ENCODE measurements around the gene B9D1.

B9D1 gene

GRCh38 chr17:19301274-19301951 is 61.1 kb downstream of the B9D1 start:
- H3K4me3 ChIP-seq (ENCODE audit: low read depth in 1 of 2, low read length in 2 of 2) = no peak overlapping the region
- H3K9me3 ChIP-seq (ENCODE audit: low read length) = no peaks in the 10 kb centered on the region
- H3K36me3 ChIP-seq (ENCODE audit: insufficient read depth, low read length) = peaks cover 5% of the 10 kb centered on the region
- H3K27me3 ChIP-seq (ENCODE audit: control insufficient read depth in 1 of 2, insufficient read depth in 2 of 2, low read length in 2 of 2) = no peaks in the 10 kb centered on the region
- H3K4me1 ChIP-seq (ENCODE audit: insufficient read depth, low read length) = peaks cover 62% of the 10 kb centered on the region
- no peak overlapping the region for H3K27ac ChIP-seq (ENCODE audit: low read depth, low read length)
- H3K9ac ChIP-seq (ENCODE audit: low read length) = no peak overlapping the region

DNA sequence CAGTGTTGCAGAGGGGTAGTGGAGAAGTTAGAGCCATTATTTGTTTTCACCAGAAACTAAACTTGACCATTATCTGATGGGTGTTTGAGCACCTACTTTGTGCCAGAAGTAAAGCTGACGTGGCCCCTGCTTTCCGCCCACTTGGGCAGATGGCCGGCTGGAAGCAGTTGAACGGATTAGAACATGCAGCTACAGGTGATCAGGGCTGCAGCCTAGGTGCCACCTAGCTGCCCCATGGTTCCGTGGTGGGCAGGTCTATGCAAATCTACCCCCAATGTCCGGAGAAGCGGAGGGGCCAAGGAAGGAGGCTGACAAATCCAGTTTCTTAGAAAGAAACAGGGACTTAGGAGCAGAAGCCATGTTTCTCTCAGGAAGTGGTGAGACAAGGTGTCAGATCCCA is 62.7 kb downstream of the B9D1 start:
- Histone ChIP-seq H3K9me3 (ENCODE audit: low read length) (no peaks in the 10 kb centered on the region), H3K4me1 (ENCODE audit: insufficient read depth, low read length) (peaks cover 62% of the 10 kb centered on the region), H3K4me3 (ENCODE audit: low read depth in 1 of 2, low read length in 2 of 2) (no peak overlapping the region), H3K36me3 (ENCODE audit: insufficient read depth, low read length) (peaks cover 5% of the 10 kb centered on the region), H3K27ac (ENCODE audit: low read depth, low read length) (no peak overlapping the region), H3K9ac (ENCODE audit: low read length) (no peak overlapping the region), H3K27me3 (ENCODE audit: control insufficient read depth in 1 of 2, insufficient read depth in 2 of 2, low read length in 2 of 2) (no peaks in the 10 kb centered on the region)

DNA sequence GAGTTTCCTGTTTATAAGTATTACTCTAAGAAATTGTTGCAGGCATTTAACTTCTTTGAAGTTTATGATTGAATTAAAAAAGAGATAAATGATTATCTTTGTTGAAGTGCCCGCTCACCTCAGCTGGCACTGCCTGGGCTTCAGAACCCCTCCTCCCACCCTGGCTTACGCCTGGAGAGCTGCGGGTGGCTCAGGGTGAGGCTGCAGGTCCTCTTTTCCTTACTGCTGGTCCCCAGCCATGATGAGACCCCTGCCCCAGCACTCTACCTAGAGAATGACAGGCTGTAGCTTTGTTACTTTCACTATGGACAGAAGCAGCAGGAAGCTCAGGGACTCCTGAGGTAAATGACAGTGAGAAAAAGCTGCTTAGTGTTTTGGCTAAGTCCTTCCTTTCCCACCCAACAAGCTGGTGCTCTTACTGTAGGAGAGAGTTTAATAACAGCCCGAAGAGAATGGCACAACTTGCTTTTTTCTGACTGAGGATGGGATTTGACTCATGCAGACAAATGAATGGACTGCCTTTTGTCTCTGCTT is 63.2 kb downstream of the B9D1 start:
- H3K27ac ChIP-seq (ENCODE audit: low read depth, low read length) = no peak overlapping the region
- H3K9me3 ChIP-seq (ENCODE audit: low read length) = no peaks in the 10 kb centered on the region
- no peak overlapping the region for H3K9ac ChIP-seq (ENCODE audit: low read length)
- H3K4me3 ChIP-seq (ENCODE audit: low read depth in 1 of 2, low read length in 2 of 2) = no peak overlapping the region
- peaks cover 58% of the 10 kb centered on the region for H3K4me1 ChIP-seq (ENCODE audit: insufficient read depth, low read length)
- H3K27me3 ChIP-seq (ENCODE audit: control insufficient read depth in 1 of 2, insufficient read depth in 2 of 2, low read length in 2 of 2) = no peaks in the 10 kb centered on the region
- H3K36me3 ChIP-seq (ENCODE audit: insufficient read depth, low read length) = peaks cover 5% of the 10 kb centered on the region

DNA sequence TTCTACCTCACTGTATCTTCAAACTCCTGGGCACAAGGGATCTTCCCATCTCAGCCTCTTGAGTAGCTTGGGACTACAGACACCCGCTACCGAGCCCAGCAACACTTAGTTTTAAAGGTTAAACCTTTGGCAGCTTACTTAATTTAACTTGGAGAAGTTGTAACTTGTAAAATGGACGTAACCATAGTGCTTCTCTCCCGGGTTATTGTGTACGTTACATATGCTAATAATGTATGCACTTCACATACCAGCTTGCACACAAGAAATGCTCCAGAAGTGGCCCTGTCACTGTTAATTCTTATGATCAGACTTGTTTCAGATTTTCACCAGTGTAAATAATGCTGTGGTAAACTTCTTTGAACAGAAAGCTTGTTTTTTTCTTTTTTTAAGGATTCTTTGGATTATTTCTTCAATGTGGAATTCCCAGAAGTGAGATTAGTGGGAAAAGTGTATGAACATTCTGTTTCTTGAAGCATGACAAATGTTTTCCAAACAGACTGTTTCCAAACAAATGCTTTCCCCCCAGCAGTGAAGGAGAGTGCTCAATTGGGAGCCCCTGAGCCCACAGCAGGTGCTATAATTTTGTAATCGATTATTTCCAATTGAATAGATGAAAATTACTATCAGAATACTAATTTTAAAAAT is 63.8 kb downstream of the B9D1 start:
- H3K9ac ChIP-seq (ENCODE audit: low read length) = no peak overlapping the region
- H3K9me3 ChIP-seq (ENCODE audit: low read length) = no peaks in the 10 kb centered on the region
- H3K27ac ChIP-seq (ENCODE audit: low read depth, low read length) = no peak overlapping the region
- H3K27me3 ChIP-seq (ENCODE audit: control insufficient read depth in 1 of 2, insufficient read depth in 2 of 2, low read length in 2 of 2) = no peaks in the 10 kb centered on the region
- peaks cover 5% of the 10 kb centered on the region for H3K36me3 ChIP-seq (ENCODE audit: insufficient read depth, low read length)
- H3K4me1 ChIP-seq (ENCODE audit: insufficient read depth, low read length) = peaks cover 55% of the 10 kb centered on the region
- H3K4me3 ChIP-seq (ENCODE audit: low read depth in 1 of 2, low read length in 2 of 2) = no peak overlapping the region

DNA sequence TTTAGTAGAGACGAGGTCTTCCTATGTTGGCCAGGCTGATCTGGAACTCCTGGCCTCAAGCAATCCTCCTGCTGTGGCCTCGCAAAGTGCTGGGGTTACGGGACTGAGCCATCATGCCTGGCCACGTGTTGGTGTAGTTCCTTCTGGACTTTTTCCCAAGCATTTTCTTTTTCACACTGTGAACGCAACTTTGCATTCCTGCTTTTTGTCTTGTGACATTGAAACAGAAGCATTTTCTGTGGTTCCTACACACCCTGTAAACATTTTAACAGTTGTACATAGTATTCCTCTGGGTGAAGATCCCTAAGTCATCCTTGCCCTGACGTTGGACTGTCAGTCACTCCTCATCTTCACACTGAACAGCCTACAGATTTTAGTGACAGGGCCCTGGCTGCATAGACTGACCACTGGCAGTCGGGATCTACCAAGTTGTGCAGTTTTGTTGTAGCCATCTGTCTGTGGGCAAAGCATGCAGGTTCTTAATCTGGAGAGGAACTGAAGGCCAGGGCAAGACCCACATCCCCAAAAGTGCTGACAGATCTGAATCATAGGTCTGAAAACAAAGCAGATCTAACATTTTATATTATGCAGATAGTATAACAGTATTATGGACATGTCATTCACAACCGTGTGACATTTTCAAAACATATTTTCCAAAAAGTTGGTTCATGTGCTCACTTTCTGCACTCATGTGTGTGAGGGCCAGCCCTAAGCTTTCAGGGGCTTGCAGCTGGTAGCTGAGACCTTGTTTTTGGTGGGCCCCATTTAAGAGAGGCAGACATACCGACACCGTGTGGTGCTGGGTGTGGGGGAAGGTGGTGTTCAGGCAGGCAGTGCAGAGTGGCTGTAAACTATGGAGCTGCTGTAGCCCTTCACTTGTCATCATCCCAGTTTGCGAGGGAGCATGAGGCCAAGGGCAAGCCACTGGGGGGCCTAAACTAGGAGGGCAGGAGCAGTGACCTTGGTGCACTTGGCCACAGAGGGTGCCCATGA is 65.4 kb downstream of the B9D1 start:
- no peaks in the 10 kb centered on the region for H3K36me3 ChIP-seq (ENCODE audit: insufficient read depth, low read length)
- no peak overlapping the region for H3K4me3 ChIP-seq (ENCODE audit: low read depth in 1 of 2, low read length in 2 of 2)
- no peak overlapping the region for H3K27ac ChIP-seq (ENCODE audit: low read depth, low read length)
- H3K27me3 ChIP-seq (ENCODE audit: control insufficient read depth in 1 of 2, insufficient read depth in 2 of 2, low read length in 2 of 2) = no peaks in the 10 kb centered on the region
- H3K4me1 ChIP-seq (ENCODE audit: insufficient read depth, low read length) = peaks cover 52% of the 10 kb centered on the region
- H3K9ac ChIP-seq (ENCODE audit: low read length) = no peak overlapping the region
- H3K9me3 ChIP-seq (ENCODE audit: low read length) = no peaks in the 10 kb centered on the region

DNA sequence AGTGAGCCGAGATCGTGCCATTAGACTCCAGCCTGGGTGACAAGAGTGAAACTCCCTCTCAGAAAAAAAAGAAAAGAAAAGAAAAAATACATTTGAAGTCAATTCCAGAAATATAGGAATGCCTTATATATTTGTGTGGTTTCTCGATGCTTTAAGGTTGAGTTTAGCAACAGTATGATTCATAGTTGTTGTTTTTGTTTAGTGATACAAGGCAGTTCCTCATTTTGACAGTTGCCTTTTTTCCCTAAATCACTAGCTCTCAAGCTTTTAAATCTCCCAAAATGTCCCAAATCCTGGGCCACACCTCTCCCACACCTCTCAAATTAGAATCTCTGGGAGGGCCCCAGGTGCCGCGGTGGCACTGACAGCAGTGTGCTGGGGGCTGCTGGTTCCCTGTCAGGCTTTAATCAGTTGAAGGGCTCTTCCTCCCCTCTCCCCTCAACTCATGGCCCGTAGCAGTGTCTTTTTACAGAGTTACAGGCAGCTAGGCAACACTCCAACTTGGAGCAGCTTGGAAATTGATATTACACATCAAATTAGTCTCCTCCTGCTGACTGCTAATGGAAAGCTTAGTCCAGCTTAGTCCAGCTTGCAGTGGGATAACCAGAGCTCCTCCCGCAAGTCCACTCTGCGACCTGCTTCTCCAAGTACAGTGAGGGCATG is 66.9 kb downstream of the B9D1 start:
- Histone ChIP-seq H3K4me3 (ENCODE audit: low read depth in 1 of 2, low read length in 2 of 2) (no peak overlapping the region), H3K36me3 (ENCODE audit: insufficient read depth, low read length) (no peaks in the 10 kb centered on the region), H3K9me3 (ENCODE audit: low read length) (no peaks in the 10 kb centered on the region), H3K27me3 (ENCODE audit: control insufficient read depth in 1 of 2, insufficient read depth in 2 of 2, low read length in 2 of 2) (no peaks in the 10 kb centered on the region), H3K27ac (ENCODE audit: low read depth, low read length) (no peak overlapping the region), H3K9ac (ENCODE audit: low read length) (no peak overlapping the region), H3K4me1 (ENCODE audit: insufficient read depth, low read length) (peaks cover 56% of the 10 kb centered on the region)

GRCh38 chr17:19294443-19294842 is 68.1 kb downstream of the B9D1 start:
- no peaks in the 10 kb centered on the region for H3K27me3 ChIP-seq (ENCODE audit: control insufficient read depth in 1 of 2, insufficient read depth in 2 of 2, low read length in 2 of 2)
- H3K36me3 ChIP-seq (ENCODE audit: insufficient read depth, low read length) = no peaks in the 10 kb centered on the region
- peaks cover 57% of the 10 kb centered on the region for H3K4me1 ChIP-seq (ENCODE audit: insufficient read depth, low read length)
- H3K4me3 ChIP-seq (ENCODE audit: low read depth in 1 of 2, low read length in 2 of 2) = no peak overlapping the region
- H3K9ac ChIP-seq (ENCODE audit: low read length) = no peak overlapping the region
- no peaks in the 10 kb centered on the region for H3K9me3 ChIP-seq (ENCODE audit: low read length)
- no peak overlapping the region for H3K27ac ChIP-seq (ENCODE audit: low read depth, low read length)

Measured in muscle layer of colon (tissue), 2 donors.